MCF 10A (cell line): ENCODE data around the gene ACER3. TPM values are rescaled to one million over a fixed set of nuclear protein-coding genes. Genes with fewer than 3 reads are reported as not detected.

Source experiments
- BruUV-seq: library from RNA; stranded (reverse); fragments of 400-500 nt; replicated peaks from 2 replicates; lab custom pipeline; 2021; lab: Mats Ljungman, UMichigan
- CTCF ChIA-PET: fragments of 300-600 bp; sonication (Branson Sonifier 250); formaldehyde crosslinking; extraction: SDS; loops from one replicate; lab custom pipeline; 2021; ENCODE audit warnings: antibody characterized with exemption, inconsistent platforms; lab: Yijun Ruan, JAX
- POLR2A ChIA-PET: fragments of 300-600, 350-650 bp; sonication (Branson Sonifier 250); formaldehyde crosslinking; extraction: SDS; loops from one replicate; lab custom pipeline; 2020; ENCODE audit warnings: antibody characterized with exemption, inconsistent platforms; lab: Yijun Ruan, JAX
- DNase-seq: peaks from one replicate; pipeline ENCODE4 v3.0.0-alpha.2; 2018; ENCODE audit not compliant: unreplicated experiment
- H3K27ac Mint-ChIP-seq: one replicate; pipeline ENCODE4 v1.8.0; 2022; ENCODE audit warnings: mild to moderate bottlenecking, low read depth, mixed read lengths; ENCODE audit not compliant: unreplicated experiment
- H3K27me3 Mint-ChIP-seq: one replicate; pipeline ENCODE4 v1.8.0; 2022; ENCODE audit warnings: mixed read lengths; ENCODE audit not compliant: insufficient read depth, unreplicated experiment
- H3K36me3 Mint-ChIP-seq: one replicate; pipeline ENCODE4 v1.8.0; 2022; ENCODE audit warnings: mild to moderate bottlenecking, moderate library complexity, mixed read lengths; ENCODE audit not compliant: insufficient read depth, unreplicated experiment
- H3K4me1 Mint-ChIP-seq: one replicate; pipeline ENCODE4 v1.8.0; 2022; ENCODE audit warnings: mixed read lengths; ENCODE audit not compliant: insufficient read depth, unreplicated experiment
- H3K4me3 Mint-ChIP-seq: one replicate; pipeline ENCODE4 v1.8.0; 2022; ENCODE audit warnings: mild to moderate bottlenecking, moderate library complexity, mixed read lengths; ENCODE audit not compliant: unreplicated experiment
- H3K9me3 Mint-ChIP-seq: one replicate; pipeline ENCODE4 v1.8.0; 2022; ENCODE audit warnings: mixed read lengths; ENCODE audit not compliant: unreplicated experiment
- CTCF ChIP-seq: fragments of 200-600 bp; IDR thresholded peaks from one replicate; pipeline ENCODE4 v1.8.0; 2022; ENCODE audit warnings: antibody characterized with exemption, mild to moderate bottlenecking; ENCODE audit not compliant: unreplicated experiment
- intact Hi-C: fragments of 100-400 bp; cut with micrococcal nuclease; formaldehyde crosslinking; loops from 2 replicates; pipeline ENCODE4 v1.14.1; 2022
- total RNA-seq: library from RNA; stranded (reverse); gene quantifications from 2 replicates; pipeline ENCODE4 v1.2.3, GENCODE V29; 2022

Gene ACER3
- total RNA-seq, 1 experiment from 2014 or later = 12.7 TPM

GRCh38 chr11:76980196-76980595, 119.5 kb downstream of the ACER3 start:
- Mint-ChIP-seq H3K36me3 (peaks cover 5% of the 10 kb centered on the region), H3K27ac (no peak overlapping the region), H3K4me3 (no peak overlapping the region), H3K4me1 (no peaks in the 10 kb centered on the region), H3K9me3 (no peaks in the 10 kb centered on the region), H3K27me3 (no peaks in the 10 kb centered on the region)
- no TSS peak for BruUV-seq
- intact Hi-C loops = no loop called here
- no peak for TF ChIP-seq CTCF
- POLR2A ChIA-PET = interaction anchor here (0.8 kb wide), 1 partner anchor 48 kb away, joined by 3 read pairs; no protein-coding TSS in a partner anchor
- CTCF ChIA-PET = interaction anchor here (1.3 kb wide), 1 partner anchor 110 kb away, joined by 5 read pairs; no protein-coding TSS in a partner anchor
- DNase-seq = no peak

- DNase-seq = no peak
- no peaks in the 10 kb centered on the region for H3K27me3 Mint-ChIP-seq
- H3K27ac Mint-ChIP-seq = no peak overlapping the region
- TF ChIP-seq CTCF = no peak
- no TSS peak for BruUV-seq
- H3K9me3 Mint-ChIP-seq = no peaks in the 10 kb centered on the region
- H3K4me1 Mint-ChIP-seq = no peaks in the 10 kb centered on the region
- peaks cover 5% of the 10 kb centered on the region for H3K36me3 Mint-ChIP-seq
- intact Hi-C loops = no loop called here
- POLR2A ChIA-PET = no interaction called here
- H3K4me3 Mint-ChIP-seq = no peak overlapping the region
- CTCF ChIA-PET = no interaction called here
These were observed 124.0 kb downstream of the ACER3 start for GRCh38 chr11:76984743-76985142.

GRCh38 chr11:76987203-76987602, 126.5 kb downstream of the ACER3 start:
- BruUV-seq = no TSS peak
- ChIA-PET CTCF (no interaction called here), POLR2A (no interaction called here)
- Mint-ChIP-seq H3K27ac (no peak overlapping the region), H3K4me3 (no peak overlapping the region), H3K27me3 (no peaks in the 10 kb centered on the region), H3K4me1 (no peaks in the 10 kb centered on the region), H3K36me3 (peaks cover 5% of the 10 kb centered on the region), H3K9me3 (no peaks in the 10 kb centered on the region)
- TF ChIP-seq CTCF = no peak
- DNase-seq = no peak
- intact Hi-C loops = no loop called here

GRCh38 chr11:76990628-76991027, 129.9 kb downstream of the ACER3 start:
- Mint-ChIP-seq H3K36me3 (no peaks in the 10 kb centered on the region), H3K9me3 (no peaks in the 10 kb centered on the region), H3K27me3 (no peaks in the 10 kb centered on the region), H3K27ac (no peak overlapping the region), H3K4me3 (no peak overlapping the region), H3K4me1 (no peaks in the 10 kb centered on the region)
- ChIA-PET POLR2A (interaction anchor here (1.5 kb wide), 1 partner anchor 21 kb away, joined by 3 read pairs; no protein-coding TSS in a partner anchor), CTCF (interaction anchor here (0.5 kb wide), 1 partner anchor 12 kb away, joined by 4 read pairs; no protein-coding TSS in a partner anchor)
- TF ChIP-seq CTCF = no peak
- intact Hi-C loops = no loop called here
- no TSS peak for BruUV-seq
- no peak for DNase-seq
